Activated CD4-positive, alpha-beta T cell treated with anti-CD3 and anti-CD28 coated beads, Interleukin-2, amount 50 U/mL, for 24 hours (primary cell): ENCODE measurements around the gene PRR16.

Experiments used
- DNase-seq, 2 donors: peaks; one replicate each; pipeline ENCODE4 v3.0.0-alpha.2; 2020; ENCODE audit warnings: low read depth in 1 of 2, low spot score in 1 of 2

Gene PRR16

GRCh38 chr5:120463006-120463680 is 957 bp upstream of the PRR16 start:
- no peak for DNase-seq

DNA sequence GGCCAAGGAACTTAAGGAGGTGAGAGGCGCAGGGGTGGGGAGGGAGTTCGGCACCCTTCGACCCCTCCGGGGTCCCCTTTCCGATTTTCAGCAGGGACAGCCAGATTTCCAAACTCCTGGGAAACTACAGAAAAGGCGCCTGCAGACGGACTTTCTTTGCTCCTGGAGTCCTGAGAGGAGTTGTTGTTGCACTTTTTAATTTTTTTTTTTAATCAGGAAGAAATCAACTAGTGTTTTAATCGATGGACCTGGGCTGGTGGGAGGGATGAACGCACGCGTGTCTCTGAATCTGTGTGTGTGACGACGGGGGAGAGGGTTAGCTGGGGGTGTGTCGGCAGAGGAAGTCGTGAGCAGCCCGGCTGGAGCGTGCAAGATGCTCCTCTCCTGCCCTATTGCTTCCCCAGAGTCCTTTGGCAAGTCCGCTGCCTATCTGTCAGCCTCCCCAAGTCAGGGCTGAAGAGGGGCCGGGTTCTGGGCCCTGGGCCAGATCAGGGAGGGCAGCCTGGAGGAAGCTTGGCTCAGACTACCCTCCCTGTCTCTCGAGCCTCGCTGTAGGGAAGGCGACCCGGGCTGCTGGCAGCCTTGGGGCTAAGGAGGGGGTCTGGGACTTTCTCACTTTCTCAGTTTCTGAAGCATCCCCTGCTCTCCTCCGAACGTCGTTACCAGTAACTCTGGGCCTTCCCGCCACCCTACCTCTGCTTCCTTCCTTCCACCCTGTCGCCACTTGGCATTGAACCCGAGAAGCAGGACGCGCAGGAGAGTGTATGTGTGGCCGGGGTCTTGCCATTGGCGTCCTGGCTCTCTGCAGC is 731 bp downstream of the PRR16 start:
- no peak for DNase-seq

DNA sequence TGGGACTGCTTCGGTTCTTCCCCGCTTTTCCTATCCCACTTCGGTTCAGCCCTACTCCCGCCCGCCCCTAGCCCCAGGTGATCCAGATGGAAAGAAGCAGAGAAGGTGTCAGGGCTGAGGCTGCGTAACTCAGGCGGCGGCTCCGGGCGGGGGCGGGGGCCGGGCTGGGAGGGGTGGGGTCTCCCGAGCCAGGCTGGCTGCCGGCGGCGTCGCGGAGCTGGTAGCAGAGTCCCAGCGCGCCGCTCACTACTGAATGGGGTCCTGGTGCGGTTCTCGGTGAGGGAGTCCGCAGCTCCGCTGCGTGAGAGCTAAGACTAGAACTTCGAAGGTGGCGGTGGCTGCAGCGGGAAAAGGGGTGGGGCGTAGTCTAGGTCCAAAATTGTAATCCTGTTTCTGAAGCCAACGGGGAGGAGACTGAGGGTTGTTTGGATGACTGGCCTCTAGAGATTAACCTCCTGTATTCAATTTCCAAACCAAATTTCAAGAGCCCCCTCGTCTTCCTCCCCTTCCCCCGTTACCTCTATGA is 1.4 kb downstream of the PRR16 start:
- DNase-seq, result no peak

GRCh38 chr5:120466341-120467006 is 2.4 kb downstream of the PRR16 start:
- DNase-seq, result no peak

GRCh38 chr5:120471971-120472370 is 7.9 kb downstream of the PRR16 start:
- DNase-seq, result no peak

DNA sequence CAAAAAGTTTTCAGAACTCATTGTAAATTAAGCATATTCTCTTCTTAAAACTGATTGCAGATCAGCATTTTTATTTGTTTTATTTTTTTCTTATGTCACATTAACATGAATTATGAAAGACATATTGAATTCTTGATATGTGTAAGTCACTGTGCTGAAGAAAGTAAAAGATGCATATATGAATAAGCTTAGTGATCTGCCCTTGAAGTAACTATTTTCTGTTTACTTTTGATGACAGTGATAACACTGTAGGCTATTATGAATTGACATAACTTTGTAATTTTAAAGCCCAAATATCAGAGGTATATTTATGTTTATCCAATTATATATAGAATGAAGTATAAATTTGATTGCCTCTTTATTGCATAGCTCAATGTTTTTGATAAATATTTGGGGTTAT is 8.8 kb downstream of the PRR16 start:
- DNase-seq, result no peak

DNA sequence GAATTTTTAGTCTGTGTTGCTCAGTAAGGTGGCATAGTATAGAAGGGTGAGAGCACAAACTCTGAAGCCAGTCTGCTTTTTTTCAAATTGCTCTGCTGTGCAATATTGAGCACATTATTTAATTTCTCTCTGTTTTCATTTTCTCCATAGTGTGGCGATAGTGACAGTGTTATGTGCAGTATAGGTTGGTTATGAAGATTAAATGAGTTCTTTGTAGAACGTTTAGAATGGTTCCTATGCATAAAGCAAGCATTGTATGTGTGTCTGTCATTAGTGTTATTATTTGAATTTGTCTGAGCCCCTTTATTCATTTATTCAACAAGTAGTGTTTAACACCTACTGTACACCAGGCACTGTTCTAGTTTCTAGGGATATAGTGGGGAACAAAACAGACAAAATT is 9.2 kb downstream of the PRR16 start:
- no peak for DNase-seq

GRCh38 chr5:120476063-120476462 is 12.0 kb downstream of the PRR16 start:
- no peak for DNase-seq

GRCh38 chr5:120479066-120479465 is 15.0 kb downstream of the PRR16 start:
- no peak for DNase-seq

DNA sequence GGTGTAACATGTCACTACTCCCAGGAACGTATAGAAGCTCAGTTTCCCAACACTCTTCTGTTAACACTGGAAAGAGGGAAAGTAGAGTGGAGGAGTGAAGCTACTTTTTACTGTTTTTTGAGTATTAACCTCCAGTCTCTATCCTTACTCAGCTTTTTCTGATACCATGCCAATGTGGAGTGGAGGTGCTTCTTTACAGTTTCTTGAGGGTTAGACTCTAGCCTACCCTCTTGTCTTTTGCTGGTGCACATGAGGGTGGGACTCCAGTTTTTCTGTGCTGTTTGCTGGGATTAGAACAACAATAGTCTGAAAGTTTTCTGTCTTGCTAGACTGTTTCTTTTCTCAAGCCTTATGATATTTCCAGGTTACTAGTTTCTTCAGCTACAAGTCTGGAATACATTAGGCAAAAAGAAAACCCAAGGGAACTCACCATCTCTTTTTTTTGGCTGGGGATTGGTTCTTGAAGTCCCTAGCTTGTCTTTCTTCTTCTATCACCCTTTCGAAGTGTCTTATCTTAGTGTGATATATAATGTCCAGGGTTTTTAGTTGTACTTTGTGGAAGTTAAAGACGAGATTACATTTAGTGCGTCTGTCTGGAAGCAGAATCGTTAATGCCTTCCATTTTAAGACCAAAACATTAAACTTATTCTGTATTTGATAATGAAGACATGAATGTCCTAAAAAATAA is 35.9 kb downstream of the PRR16 start:
- no peak for DNase-seq

- no peak for DNase-seq
These were observed 38.4 kb downstream of the PRR16 start for GRCh38 chr5:120502531-120502930.

DNA sequence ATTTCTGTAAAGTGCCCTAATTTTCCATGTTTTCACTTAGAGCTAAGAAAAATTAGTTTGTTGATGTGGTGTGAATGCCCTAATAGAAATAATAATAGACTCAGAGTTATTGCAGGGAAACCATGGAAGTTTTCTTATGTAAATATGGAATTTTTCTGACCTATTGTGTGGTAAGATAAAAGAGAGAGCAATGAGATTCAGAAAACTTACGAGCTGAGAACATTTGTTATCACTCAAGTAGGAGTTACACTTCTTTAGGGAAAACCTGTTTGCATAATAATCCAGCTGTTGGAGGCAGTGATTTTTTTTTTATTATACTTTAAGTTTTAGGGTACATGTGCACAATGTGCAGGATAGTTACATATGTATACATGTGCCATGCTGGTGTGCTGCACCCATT is 39.2 kb downstream of the PRR16 start:
- no peak for DNase-seq

DNA sequence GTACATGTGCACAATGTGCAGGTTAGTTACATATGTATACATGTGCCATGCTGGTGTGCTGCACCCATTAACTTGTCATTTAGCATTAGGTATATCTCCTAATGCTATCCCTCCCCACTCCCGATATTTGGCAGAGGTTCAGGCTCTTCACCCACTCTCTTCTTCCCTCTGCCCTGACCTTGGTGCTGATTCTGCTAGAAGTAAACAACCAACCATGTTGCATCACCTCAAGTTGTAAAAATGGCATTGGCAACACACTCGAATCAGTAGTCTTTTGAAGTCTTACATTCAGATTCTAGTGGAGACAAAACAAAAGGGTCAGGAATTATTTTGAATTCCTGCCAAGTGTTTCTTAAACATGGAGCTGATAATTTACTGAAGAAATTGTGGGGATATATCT is 40.0 kb downstream of the PRR16 start:
- no peak for DNase-seq

GRCh38 chr5:120507197-120507596 is 43.1 kb downstream of the PRR16 start:
- DNase-seq, result no peak

DNA sequence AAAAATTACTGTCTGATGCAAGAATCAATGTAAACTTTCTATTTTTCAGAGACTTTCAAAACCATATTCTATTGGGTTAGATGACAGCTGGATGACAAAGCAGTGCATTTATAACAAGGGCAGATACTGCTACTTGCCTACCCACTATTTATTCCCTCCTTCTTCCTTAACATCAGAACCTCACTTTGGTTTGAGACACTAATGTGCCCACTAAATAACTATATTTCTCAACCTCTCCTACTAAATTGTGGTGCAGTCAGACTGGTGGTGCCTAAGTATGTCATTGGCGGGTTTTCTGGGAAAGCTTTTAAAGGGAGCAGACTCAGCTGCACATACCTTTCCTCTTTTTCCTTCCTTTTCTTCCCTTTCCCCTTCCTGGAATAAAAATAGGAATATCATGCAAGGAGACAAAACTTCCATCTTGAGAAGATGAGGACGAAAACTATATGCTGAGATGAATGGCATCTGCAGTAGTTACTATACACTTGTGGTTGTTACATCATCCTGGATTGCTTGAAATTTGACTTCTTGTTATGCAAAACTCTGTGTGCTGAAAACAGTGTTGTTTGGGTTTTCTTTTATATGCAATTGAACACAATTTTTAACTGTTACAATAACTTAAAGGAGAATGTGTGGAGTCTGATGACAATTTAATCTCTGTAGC is 43.8 kb downstream of the PRR16 start:
- no peak for DNase-seq

DNA sequence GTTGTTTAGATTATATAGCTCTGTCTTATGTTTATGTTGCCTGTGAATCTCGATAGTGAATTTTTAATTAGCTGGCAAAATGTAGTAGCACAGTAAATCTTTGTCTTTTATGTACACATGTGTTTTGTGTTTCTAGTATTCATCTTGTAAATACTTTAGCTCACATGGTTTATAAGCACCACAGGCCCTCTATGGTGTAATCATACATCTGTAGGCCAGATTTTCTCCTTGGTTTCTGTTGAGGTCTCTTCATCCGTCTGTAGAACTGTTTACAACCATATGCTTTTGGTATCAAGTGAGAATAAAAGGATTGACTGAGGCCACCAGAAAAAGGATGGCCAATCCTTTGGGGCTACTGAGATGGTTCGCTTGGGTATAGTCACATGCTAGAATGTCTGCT is 45.0 kb downstream of the PRR16 start:
- DNase-seq, result no peak

DNA sequence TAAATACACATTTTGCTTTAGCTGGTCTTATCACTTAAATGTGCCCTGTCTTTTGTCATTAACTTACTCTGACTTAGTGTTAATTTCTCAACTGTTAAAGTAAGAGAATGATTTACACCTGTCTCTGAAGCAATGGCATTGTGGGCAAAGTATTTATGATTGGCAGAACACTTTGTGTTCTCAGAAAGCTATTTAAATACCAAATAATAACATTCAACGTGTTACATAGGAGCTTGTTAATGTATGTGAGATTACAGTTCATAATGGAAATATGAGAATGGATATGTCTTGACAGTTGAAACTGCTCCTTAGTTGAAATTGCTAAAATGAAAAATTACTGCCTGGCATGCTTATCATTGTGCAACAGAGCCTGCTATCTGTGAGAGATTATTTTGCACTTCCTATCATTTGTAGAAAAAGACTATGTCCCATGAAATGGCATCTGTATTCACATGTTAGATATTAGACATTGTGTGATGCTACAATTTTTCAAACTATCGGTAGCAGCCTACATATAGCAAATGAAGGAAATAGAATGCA is 46.1 kb downstream of the PRR16 start:
- no peak for DNase-seq

GRCh38 chr5:120510994-120511686 is 47.0 kb downstream of the PRR16 start:
- no peak for DNase-seq

- DNase-seq, result no peak
These were observed 48.0 kb downstream of the PRR16 start for GRCh38 chr5:120512068-120512467.
